HG02642 (cell line): ENCODE results near the gene RTN4RL1.
"Not testable (repeated sequence)": the region's sequence is repeated elsewhere in the genome, so short reads cannot be mapped to it uniquely, and the experiment has no call there.

Experiments used
- ATAC-seq: cut with Tn5 transposase; IDR thresholded peaks from one replicate; pipeline ENCODE4 v1.9.1; 2021; ENCODE audit warnings: mild to moderate bottlenecking; ENCODE audit not compliant: unreplicated experiment, poor library complexity

RTN4RL1 gene

DNA sequence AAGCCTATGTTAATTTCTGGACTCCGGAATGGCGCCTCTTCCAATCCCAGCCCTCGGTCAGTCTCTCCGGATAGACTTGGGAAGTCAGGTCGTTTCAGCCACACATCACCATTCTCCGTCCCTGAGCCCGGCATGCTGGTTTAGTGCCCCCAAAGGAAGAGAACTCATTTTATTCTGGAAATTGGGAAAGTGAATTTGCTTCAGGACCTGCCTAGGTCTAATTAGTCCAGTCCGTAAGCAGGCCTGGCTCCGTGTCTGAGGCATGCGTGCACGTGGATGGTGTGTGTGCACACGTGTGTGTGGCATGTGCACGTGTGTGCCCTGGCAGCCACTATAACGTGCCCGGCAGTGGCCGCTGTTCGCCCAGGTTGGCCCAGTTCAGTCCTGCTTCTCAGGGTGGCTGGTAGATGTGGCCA, 117.9 kb downstream of the RTN4RL1 start:
- no peak for ATAC-seq

DNA sequence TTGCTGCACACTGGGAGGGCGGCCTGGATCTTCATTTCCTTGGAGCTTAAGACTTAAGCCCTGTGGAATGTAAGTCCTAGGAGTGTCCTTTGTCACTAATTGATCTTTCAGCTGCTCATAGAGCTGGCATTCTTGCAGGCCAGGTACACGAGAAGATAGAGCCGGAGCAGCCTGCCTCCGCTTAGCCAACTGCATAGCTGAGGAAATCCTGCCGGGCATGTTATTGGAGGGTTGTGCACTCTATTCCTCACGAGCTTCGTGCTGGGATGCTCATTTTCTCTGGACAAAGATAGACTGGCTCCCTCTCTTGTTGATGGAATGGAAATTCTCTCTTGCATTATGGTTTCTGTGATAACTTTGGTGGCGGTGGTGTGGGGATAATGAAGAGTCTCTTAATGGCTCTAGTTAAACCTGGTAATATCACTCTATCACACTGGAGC, 118.5 kb downstream of the RTN4RL1 start:
- ATAC-seq, result no peak

DNA sequence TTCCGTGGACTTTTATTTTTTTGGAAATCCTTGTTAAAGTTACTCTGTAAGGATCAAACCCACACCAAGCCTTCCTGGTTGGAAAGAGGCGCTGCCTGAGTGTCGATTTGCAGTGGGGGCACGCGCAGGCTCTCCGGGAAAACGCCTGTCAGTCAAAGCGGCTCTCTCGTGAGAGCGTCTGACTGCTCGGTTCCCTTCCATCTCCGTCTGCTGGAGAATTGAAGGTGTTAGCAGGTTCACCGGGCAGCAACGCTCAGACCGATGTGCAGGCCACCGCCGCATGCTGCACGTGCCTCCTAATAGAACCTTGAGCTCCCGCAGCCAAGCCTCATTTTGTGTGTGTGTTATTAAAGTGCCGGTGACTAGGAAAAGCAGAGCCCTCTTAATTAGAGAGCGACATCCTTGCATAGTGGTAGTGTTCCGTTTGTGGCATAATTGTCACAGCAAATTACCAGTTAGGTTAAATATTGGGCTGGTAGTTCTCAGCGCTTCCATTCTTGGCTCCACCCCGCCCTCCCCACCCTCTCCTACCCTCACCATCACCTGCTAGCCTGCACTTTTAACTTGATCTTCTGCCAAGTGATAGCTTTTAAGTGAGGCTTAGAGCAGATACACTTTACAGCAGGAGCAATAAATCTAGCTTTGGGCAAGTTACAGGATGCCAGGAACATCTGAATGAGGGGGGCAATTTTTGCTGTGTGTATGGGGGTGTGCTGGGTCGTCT, 119.8 kb downstream of the RTN4RL1 start:
- ATAC-seq, result no peak

DNA sequence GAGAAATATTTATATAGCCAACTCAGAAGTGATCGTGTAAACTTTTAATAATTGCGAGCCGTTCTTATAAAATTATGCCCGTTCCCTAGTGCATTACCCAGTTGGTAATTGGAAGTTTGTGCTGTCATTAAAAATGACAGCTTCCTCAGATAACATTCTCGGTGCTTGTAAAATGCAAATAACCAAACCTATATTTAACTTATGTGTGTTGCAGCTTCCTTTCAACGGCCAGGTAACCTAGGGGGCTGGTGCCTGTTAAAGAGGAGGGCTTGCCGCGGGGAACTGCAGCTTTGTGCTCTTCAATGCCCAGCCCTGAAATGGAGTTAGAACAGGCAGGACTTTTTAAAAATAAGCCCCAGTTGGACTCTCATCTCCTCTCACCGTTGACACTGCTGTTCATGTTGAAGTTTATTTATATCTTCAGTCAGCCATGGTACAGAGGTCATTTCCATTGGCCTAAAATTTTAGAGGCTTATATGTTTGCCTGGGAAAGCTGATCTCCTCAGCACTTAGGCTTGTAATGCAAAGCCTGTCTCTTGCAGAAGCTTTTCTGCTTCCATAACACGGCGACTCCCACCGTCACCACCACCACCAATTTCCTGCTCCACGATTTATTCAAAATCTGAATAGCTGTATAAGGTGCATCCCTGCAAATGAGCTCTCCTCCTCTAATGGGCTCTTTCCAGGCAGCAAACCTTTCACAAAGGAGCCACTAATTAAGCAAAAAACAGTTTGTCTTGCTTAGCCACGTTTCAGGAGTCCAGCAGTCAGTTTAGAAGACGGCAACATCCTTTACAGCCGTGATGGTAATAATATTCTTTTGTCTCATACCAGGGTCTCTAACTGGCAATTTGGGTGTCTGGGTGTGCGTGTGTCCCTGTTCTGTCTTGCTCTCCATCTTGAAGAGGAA, 120.6 kb downstream of the RTN4RL1 start:
- ATAC-seq, result no peak

DNA sequence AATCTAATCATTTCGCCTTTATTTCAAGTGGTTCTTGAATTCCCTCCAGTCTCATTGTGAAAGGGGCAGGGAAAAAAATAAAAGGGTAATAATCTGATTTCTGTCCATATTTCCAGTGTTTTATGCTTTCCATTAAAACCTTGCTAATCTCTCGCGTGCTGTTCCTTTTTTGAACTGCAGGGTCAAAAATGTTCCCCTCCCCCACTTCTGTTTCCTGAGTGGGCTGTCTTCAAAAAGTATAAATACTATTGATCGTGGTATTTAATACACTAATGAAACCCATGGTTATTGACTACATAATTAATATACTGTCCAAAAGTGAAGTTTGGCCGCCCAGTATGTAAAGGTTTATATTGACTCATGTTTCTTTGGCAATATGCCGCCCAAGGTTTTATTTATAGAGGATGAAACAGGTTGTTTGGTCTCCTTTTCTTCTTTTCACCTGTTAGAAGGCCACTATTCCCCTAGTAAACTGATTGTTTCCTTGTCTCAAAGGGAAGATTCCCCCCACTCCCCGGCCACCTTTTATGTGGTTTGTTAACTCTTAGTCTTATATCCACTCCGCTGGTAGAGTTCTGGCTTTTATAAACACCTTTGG, 125.6 kb downstream of the RTN4RL1 start:
- no peak for ATAC-seq

DNA sequence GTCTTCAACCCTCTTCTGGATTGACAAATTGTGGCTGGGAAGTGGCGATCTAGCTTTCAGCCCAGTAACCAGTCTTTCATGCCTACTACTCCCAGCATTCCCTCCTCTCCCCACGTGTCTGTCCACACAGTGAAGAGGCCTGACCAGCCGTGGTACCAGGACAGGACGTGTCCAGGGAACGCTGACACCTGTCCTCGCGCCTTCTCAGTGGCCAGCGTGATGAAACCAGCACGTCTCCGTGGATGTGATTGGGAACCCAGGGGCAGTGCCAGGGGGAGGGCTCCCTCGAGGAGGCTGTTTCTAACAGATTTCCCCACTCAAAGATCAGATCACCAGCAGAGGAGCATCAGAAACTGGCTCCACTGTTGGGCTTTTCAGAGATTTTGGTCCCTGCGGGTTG, 126.3 kb downstream of the RTN4RL1 start:
- ATAC-seq, result no peak

DNA sequence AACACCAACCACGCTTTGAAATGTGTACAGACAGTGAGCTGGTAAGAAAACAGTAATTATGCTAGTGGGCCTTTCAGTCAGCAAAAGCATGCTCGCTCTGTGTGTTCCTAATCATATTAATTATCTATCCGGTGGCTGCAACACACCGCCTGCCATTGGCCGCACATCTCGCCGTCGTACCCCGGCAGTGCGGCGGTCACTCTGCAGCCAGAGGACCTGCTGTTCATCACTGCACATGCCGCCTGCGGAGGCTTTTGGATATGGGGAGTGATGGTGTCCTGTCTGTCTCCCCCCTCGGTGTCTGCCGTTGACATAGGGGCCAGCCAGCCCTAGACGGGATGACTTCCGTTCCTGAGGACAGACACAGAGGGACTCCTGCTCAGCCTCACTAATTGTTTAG, 126.8 kb downstream of the RTN4RL1 start:
- ATAC-seq, result no peak

DNA sequence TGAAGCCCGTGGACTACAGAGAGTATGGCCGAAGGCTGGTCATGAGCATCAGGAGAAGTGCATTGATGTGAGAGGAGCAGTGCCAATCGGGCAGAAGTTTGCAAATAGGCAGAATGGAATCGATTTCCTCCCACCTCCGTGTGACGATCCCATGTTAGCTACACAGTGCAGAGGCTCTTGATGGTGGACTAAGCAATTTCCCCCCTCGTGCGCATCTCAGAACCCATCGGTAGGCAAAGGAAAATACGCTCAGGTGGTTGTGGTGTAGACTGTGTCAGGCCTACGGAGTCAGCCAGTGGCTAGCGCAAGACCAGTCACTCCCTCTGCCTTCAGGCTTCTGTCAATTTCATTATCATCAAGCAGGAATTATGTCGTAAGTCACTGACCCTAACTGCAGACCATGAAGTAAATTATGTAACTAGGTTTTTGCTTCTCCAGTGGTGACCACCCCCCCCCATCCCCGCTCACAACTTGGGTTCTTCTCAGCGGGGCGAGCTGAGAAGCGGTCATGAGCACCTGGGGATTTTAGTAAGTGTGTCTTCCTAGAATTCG, 128.0 kb downstream of the RTN4RL1 start:
- no peak for ATAC-seq

DNA sequence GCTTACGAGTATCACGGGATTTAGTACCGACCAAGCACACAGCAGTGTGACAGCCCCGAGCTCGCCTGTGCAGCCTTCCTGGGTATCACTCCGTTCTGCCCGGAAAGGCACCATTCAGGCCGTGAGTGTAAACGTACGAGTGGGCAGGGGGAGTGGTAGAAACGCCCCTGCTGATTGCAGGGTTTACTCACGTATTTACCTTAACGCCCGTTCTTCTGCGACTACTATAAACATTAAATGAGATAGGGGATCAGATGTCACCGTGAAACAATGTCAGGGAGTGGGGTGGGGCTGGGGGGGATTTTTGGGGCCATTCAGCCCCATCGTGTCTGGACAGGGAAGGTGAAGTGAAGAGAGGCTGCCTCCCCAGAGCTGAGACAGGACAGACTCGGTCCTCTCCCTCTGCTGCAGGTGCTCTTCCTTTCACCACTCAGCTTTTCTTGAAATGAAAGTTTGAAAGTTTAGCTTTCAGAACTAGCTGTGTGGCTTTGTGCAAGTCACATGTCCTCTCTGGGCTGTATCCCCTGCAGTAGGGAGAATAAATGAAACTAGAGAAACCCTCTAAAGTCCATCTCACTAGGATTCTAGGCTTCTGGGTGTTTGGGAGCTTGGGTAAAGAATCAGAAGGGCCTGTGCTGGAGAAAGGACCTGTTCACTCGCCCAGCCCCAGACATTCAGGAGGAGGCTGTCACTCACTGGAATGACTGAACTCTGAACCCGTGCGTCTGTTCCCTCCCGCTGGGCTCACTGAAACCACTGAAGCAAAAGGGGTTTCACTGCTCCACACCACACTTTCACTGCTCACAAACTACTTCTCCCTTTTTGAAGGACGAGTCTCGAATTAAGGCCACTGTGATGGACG, 128.7 kb downstream of the RTN4RL1 start:
- ATAC-seq, result no peak

DNA sequence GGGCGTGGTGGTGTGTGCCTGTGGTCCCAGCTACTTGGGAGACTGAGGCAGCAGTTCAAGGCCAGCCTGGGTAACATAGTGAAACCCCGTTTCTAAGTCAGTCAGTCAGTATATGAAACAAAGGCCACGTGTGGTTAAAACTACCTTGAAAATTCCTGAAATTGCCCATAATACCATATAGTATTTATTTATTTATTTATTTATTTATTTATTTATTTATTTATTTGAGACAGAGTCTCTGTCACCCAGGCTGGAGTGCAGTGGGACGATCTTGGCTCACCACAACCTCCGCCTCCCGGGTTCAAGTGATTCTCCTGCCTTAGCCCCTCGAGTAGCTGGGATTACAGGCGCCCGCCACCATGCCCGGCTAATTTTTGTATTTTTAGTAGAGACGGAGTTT, 129.7 kb downstream of the RTN4RL1 start:
- ATAC-seq, result not testable (repeated sequence)

DNA sequence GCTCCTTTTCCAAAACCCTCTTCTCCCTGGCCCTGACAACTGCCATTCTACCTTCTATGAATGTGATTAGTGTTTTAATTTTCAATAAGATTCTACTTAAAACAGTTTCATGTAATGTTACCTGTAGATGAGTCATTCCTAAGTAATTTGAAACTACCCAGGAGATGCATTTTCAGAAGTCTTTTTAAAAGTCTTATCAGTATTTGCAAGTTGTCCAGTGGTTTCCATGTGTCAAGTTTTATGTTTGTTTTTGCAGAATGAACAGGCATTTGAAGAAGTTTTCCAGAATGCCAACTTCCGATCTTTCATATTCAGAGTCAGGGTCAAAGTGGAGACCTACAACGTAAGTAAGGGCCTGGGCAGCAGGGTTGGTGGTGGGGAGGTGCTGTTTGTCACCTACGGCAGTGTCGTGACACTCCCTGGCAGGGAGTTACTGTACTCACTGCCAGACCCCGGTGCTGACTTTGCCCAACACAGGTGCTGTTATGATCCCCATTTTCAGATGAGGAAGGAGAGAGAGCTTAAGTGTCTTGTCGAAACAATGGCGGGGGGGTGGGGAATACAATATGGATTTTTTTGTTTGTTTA, 130.3 kb downstream of the RTN4RL1 start:
- ATAC-seq, result no peak

DNA sequence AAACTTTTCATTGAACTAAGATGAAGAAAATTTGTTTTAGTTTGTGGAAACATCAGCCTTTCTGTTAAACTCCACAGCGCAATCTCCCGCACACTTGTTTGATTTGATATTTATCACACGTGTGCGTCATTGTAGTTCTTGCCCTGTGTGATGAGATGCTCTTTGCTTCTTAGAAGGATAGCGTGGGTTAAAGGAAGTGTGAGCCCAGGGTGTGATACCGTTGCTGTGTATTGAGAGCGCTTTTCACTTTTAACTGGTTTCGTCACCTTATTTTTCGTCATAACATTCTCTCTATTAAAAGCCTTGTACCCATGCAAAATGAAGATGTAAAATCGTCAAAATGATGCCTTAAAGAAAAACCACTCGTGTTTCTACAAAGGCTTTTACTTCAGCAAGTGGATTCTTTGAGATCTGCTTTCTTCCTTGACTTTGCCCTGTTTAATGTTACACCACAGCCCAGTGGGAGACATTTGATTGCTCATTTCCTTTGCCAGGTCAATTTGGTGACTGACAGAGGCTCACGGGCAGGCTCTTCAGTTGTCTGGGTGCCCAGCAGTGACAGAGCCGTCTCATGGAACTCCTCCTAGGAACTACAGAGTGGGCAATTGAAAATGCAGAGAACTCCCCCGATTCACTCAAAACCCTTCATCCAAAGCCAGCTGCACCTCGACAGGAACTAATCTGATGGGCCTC, 134.2 kb downstream of the RTN4RL1 start:
- ATAC-seq, result no peak

DNA sequence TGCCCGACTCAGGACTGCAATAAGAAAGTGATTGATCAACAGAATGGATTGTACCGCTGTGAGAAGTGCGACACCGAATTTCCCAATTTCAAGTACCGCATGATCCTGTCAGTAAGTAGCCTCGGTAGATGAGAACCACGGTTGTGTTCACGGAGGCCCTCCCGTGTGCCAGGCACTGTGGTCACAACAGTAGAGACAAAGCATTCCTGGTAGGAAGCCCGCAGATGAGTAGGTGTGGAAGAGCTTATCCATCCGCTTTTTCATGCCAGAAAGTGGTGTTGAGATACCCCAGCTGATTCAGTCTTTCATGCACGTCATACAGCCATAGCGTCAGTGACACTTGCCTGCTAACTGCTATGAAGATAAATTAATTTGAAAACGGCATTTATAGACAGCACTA, 136.4 kb downstream of the RTN4RL1 start:
- no peak for ATAC-seq
